NT2/D1 (cell line): ENCODE measurements around the gene OTULIN.

ENCODE experiments used
- SUZ12 ChIP-seq: IDR thresholded peaks from 2 replicates; pipeline ENCODE4 v1.6.1; 2011; ENCODE audit not compliant: insufficient read length, insufficient read depth; ENCODE audit errors: extremely low read depth
- YY1 ChIP-seq: IDR thresholded peaks from 2 replicates; pipeline ENCODE4 v1.6.1; 2011; ENCODE audit not compliant: insufficient read length, insufficient read depth

GRCh38 chr5:14714706-14715105, 50.2 kb downstream of the OTULIN start:
- TF ChIP-seq SUZ12 (no peak), YY1 (no peak)
